Vagina (tissue), 2 donors: Measurements from ENCODE around the gene SMC6.

Experiments used
- POLR2A ChIP-seq, 2 donors: fragments of 450-650 bp; IDR thresholded peaks; one replicate each; pipeline ENCODE4 v1.6.1; 2017; ENCODE audit warnings: antibody characterized with exemption in 2 of 2, mild to moderate bottlenecking in 2 of 2, moderate library complexity in 2 of 2
- POLR2AphosphoS5 ChIP-seq, 2 donors: sonication (generic); formaldehyde crosslinking; IDR thresholded peaks; one replicate each; pipeline ENCODE4 v1.9.0; 2017; ENCODE audit warnings: antibody characterized with exemption in 2 of 2, mild to moderate bottlenecking in 2 of 2, low read depth in 1 of 2; ENCODE audit not compliant: insufficient read depth in 1 of 2
- TF ChIP-seq, protein P1 (sequence below), 3 experiments: fragments of 450-650 bp in 2 of 3; fragments of 200-600 bp in 1 of 3; sonication (generic) in 1 of 3; IDR thresholded peaks; one replicate each; pipeline ENCODE4 v1.5.1; 2017 to 2019; ENCODE audit warnings: antibody characterized with exemption in 3 of 3, mild to moderate bottlenecking in 2 of 3, moderate library complexity in 2 of 3

- TF ChIP-seq POLR2A (IDR thresholded peaks at IDR 0.05), result no peak
- TF ChIP-seq, protein P1, sequence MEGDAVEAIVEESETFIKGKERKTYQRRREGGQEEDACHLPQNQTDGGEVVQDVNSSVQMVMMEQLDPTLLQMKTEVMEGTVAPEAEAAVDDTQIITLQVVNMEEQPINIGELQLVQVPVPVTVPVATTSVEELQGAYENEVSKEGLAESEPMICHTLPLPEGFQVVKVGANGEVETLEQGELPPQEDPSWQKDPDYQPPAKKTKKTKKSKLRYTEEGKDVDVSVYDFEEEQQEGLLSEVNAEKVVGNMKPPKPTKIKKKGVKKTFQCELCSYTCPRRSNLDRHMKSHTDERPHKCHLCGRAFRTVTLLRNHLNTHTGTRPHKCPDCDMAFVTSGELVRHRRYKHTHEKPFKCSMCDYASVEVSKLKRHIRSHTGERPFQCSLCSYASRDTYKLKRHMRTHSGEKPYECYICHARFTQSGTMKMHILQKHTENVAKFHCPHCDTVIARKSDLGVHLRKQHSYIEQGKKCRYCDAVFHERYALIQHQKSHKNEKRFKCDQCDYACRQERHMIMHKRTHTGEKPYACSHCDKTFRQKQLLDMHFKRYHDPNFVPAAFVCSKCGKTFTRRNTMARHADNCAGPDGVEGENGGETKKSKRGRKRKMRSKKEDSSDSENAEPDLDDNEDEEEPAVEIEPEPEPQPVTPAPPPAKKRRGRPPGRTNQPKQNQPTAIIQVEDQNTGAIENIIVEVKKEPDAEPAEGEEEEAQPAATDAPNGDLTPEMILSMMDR (IDR thresholded peaks at IDR 0.05), result no peak
- no peak for TF ChIP-seq POLR2AphosphoS5 (IDR thresholded peaks at IDR 0.05; ENCODE audit: insufficient read depth in 1 of 2, low read depth in 1 of 2)
These were observed 113.2 kb downstream of the SMC6 start for GRCh38 chr2:17640406-17640805.
